Activated CD4-positive, alpha-beta T cell treated with anti-CD3 and anti-CD28 coated beads, Interleukin-2, Interleukin-6, amounts not matched to agents 100 ng/mL and 50 ng/mL, durations not matched to agents 16 hours and 8 hours (primary cell): ENCODE measurements around the gene ARRDC1.
"Not testable (repeated sequence)": the region's sequence is repeated elsewhere in the genome, so short reads cannot be mapped to it uniquely, and the experiment has no call there.

Experiments used
- DNase-seq: peaks from one replicate; pipeline ENCODE4 v3.0.0-alpha.2; 2020

ARRDC1 gene

DNA sequence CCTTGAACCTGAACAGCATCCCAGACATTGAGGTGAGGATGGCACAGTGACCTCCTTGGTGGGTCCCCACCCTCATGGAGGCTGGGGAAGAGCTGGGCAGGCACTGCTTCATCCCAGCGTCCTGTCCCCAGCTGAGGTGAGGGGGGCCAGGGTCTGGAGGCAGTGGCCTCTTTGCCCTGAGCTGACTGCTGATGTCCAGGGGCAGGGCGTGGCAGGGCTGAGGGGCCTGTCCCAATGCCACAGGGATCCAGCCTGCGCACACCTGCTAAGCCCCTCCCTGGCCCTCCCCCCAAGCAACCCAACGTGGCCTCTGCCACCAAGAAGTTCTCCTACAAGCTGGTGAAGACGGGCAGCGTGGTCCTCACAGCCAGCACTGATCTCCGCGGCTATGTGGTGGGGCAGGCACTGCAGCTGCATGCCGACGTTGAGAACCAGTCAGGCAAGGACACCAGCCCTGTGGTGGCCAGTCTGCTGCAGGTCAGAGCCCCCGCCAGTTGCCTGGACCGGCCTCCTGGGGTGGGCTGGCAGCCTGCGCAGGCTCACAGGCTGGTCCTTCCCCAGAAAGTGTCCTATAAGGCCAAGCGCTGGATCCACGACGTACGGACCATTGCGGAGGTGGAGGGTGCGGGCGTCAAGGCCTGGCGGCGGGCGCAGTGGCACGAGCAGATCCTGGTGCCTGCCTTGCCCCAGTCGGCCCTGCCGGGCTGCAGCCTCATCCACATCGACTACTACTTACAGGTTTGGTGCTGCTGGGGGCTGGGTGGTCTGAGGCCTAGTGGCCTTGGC, 8.4 kb downstream of the ARRDC1 start:
- no peak for DNase-seq

DNA sequence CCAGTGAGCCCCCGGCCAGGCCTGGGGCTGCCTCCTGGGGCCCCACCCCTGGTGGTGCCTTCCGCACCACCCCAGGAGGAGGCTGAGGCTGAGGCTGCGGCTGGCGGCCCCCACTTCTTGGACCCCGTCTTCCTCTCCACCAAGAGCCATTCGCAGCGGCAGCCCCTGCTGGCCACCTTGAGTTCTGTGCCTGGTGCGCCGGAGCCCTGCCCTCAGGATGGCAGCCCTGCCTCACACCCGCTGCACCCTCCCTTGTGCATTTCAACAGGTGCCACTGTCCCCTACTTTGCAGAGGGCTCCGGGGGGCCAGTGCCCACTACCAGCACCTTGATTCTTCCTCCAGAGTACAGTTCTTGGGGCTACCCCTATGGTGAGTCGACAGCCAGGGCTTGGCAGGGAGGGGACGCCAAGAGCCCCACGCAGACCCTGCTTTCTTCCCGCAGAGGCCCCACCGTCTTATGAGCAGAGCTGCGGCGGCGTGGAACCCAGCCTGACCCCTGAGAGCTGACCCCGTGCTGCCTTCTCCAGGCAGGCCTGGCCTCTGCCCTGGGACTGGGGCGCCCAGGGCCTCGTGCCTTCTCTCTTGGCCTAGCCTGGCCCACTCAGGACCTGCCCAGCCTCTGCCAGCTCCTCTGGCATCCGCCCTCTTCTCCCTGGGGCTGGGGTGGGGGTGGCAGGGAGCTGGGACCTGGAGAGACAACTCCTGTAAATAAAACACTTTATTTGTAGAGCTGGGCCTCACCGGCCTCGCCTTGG, 9.3 kb downstream of the ARRDC1 start:
- DNase-seq: no peak

DNA sequence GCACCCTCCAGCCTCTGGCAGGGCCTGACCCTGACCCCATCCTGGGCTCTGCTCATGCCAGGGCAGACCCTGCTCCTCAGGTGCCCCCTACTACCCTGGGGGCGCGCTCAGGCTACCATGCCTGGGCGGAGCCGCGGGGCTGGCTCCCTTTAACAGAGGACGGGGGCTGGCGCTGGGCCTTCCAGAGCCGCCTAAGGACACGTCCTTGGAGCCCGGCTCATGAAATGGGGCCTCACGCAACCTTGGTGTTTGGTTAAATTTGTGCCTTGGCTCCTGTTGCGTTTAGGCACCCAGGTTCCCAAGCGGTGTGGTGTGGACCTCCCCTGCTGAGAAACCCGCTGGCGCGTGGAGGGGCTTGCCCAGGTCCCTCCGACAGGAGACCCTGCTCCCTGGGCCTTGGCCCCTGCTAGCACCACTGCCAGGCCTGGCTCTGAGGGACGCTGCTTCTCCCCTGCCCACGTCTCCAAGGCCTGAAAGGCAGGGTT, 9.9 kb downstream of the ARRDC1 start:
- no peak for DNase-seq

DNA sequence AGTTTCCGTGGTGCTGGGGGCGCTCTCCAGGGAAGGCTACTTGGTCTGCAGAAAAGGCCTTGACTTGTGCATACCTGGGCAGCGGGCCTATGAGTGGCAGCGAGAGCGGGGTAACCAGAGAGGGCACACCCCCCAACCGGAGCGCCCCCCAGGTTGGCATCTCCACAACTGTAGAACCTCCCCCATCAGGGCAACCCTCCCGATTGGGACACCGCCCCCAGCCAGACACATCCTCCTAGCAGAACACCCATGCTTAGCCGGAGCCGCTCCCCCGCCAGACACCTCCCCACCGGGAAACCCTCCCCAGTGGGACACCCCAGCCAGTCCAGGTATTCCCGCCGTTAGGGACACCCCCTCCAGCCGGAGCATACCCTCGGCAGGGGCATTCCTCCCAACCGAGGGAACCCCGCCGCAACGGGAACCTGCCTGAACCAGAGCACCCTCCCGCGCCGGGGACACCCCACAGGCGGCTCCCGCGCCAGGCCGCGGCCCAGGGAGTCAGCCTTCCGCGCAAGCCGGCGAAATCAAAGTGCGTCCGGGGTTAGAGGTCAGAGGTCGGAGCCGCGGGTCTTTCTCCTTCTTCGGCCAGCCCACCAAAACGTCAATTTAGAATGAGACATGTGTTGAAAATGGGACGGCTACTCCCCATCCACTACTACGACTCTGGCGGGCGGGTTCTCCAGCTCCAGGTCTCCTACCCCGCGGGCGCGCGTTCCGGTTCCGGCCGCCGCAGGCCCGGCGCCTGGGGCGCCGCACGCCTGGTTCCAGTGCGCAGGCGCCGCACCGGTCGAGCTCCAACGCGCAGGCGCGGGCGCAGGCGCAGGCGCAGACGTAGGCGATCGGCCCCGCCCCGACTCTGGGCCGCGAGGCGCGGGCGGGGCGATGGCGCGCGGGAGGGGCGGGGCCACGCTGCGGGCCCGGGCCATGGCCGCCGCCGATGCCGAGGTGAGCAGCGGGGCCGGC, 12.9 kb downstream of the ARRDC1 start, which contains the start of gene EHMT1:
EHMT1 (plus strand) TSS at position 901 of the 963 bp plus-strand sequence; CDS start at position 925, 24 bp downstream.
- peak; percentile 93 for DNase-seq

DNA sequence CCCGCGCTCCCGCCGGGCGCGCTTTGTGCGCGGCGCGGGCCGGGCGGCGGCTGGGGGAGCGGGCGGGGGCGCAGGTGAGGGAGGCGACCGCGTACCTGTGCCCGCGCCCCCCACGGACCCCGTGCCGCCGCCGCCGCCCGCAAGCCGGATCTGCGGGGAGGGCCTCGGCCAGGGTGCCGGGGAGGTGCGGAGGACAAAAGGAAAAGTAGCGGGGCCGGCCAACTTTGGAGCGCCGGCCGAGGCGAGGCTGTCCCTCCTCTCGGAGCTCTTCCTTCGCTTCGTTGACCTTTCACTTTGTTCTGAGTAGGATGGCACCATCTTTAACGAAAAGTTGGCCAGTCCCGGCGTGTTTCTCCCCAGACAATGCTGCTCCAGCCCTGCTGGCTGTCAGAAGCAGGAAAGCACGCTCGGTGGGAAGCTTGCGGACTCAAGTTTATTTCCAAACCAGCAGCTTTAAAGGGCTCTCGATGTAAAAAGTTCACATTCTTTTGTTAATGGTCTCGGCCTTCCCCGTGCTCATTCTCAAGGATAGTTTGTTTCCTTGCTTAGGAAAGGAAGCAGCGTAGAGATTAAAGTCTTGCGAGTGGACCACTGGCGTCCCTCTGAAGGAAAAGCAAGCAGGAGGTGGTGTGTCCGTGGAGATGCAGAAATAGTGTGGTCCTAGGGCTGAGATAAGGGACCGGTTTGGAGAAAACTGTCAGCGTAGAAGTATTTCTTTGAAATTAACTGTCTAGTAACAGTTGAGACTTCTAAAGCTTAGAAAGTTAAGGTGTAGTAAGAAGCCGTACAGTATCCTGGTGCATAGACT, 14.0 kb downstream of the ARRDC1 start:
- DNase-seq: peak; percentile 51

DNA sequence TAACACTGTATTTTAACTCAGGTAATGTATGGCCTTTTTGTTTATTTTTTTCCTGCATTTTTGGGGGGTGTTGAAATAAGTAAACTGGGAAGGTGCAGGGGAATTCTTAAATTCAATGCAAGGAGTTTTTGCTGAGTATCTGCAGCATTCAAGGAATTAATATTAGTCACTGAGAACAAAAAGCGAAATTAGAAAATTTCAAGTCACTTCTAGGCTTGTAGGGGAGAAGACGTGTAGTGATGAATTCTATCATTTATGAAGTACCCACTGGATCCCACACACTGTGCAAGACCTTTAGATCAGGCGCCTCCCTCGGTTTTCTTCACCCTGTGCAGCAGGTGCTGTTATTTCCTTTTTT, 14.5 kb downstream of the ARRDC1 start:
- DNase-seq: no peak

DNA sequence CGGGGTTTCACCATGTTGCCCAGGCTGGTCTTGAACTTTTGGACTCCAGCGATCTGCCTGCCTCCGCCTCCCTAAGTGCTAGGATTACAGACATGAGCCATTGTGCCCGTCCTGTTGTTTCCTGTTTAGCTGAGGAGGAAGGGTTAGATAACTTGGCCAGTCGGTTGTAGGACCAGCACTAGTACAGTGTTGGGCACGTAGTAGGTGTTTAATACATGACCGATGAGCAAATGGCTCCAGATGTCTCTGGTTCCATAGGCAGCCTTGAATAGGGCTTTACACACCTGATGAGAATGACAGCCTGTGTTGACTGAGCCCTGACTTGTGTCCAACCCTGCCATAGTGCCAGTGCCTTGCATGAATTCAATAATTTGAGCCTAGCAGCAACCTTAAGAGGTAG, 15.1 kb downstream of the ARRDC1 start:
- no peak for DNase-seq

DNA sequence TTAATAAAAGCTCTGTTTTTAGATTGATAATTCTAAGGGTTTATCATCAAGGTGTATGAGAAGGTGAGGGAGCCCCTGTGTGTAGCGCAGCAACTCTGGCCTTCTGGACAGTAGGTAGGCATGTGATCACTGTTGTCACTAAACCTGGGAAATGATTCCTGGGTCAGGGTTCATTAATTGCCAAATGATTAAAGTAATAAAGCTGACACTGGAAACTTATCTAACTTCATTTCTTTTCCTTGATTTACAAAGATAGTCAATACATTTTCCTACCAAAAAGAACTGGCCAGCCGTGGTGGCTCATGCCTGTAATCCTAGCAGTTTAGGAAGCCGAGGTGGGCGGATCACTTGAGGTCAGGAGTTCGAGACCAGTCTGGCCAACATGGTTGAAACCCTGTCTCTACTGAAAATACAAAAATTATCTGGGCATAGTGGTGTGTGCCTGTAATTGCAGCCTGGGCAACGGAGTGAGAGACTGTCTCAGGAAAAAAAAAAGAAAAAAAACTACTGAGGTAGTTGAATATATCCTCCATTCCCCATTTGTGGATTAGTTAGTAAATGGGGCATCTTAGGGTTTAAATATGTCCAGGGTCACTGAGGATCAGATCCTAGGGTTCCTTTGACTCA, 15.8 kb downstream of the ARRDC1 start:
- peak; percentile 40 for DNase-seq

DNA sequence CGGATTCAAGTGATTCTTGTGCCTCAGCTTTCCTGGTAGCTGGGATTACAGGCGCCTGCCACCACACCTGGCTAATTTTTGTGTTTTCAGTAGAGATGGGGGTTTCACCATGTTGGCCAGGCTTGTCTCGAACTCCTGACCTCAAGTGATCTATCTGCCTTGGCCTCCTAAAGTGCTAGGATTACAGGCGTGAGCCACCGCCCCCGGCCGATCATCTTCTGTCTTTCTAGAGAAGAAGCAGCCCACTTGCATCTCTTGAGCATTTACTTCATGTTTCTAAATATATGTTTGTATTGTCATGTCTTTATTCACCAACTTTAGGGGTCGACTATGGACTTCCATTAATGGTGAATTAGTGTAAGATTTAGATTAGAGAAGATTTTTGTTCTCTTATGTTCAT, 16.7 kb downstream of the ARRDC1 start:
- not testable (repeated sequence) for DNase-seq

DNA sequence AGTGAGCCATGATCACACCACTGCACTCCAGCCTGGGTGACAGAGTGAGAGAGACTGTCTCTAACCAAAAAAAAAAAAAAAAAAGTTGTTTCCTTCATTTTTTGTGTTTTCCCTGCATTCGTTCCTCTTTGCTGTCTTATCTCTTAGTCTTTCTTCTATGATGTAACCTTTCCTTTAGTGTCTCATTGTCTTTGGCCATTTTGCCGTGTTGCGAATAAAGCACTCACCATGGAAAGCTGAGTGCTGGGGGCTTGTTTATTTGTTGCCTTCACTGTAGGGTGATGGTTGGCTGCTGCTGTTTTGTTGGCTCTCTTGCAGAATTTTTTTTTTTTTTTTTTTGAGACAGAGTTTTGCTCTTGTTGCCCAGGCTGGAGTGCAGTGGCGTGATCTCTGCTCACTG, 21.0 kb downstream of the ARRDC1 start:
- no peak for DNase-seq

DNA sequence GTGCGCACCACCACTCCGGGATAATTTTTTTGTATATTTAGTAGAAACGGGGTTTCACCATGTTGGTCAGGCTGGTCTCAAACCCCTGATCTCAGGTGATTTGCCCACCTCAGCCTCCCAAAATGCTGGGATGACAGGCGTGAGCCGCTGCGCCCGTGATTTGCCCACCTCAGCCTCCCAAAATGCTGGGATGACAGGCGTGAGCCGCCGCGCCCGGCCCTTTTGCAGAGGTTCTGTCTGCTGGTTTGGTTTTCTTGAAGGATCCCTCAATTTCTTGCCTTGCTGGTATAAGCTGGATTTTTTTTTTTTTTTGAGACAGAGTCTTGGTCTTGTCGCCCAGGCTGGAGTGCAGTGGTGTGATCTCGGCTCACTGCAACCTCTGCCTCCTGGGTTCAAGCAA, 21.9 kb downstream of the ARRDC1 start:
- not testable (repeated sequence) for DNase-seq

DNA sequence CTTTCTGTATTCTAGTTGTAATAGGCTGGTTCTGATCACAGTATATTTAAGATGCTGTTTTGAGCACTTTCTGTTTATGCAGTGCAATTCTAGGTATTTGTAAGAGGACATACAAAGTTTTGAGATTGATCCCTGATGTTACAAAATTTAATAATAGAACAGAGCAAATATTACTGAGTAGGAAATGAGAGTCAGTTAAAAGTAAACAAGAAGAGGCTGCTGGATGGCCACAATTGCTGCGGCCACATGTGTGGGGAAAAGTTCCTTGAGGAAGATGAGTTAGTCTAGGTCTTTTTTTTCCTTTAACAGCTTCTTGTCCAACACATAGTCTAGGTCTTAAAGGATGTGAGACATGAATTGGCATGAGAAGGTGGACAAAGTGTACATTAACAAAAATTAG, 24.6 kb downstream of the ARRDC1 start:
- no peak for DNase-seq

DNA sequence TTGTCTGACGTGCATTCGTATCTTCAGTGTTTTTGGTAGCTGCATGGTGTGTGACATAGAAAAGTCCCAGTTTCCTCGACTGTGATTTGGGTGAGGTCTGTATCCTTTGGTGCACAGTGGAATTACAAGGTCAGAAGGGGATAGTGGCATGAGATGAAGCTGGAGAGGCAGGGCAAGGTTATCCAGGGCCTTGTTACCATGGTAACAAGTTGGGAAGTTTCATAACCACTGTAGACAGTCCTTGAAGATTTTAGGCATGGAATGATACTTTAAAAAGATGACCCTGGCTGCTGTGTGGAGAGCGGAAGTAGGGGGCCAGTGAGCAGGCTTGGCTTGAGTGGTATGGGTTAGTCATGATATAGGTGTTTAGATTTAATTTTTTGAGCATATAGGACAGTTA, 25.2 kb downstream of the ARRDC1 start:
- DNase-seq: no peak

DNA sequence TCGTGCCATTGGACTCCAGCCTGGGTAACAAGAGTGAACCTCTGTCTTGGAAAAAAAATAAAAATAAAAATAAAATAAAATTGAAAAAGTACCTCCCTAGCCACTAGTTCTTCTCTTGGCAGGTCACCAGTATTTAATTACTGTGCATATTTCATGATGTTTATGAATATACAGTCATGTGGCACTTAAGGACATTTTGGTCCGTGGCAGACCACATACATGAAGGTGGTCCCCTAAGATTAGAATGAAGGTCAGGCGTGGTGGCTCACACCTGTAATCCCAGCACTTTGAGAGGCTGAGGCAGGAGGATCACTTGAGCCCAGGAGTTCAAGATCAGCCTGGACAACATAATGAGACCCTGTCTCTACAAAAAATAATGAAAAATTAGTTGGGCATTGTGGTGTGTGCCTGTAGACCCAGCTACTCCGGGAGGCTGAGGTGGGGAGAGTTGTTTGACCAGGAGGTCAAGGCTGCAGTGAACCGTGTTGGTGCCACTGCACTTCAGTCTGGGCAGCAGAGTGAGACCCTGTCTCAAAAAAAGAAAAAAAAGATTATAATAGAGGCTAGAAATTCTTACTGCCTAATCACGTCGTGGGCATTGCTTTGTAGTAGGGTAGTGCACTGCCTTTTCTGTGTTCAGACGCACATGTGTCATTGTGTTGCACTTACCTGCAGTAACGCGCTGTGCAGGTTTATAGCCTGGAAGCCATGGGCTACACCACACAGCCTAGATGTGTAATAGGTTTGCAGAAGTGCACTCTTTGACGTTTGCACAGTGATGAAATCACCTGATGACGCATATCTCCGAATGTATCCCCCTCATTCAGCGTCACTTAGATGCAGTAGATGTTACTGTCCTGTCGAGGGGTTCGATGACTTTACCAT, 26.1 kb downstream of the ARRDC1 start:
- no peak for DNase-seq

DNA sequence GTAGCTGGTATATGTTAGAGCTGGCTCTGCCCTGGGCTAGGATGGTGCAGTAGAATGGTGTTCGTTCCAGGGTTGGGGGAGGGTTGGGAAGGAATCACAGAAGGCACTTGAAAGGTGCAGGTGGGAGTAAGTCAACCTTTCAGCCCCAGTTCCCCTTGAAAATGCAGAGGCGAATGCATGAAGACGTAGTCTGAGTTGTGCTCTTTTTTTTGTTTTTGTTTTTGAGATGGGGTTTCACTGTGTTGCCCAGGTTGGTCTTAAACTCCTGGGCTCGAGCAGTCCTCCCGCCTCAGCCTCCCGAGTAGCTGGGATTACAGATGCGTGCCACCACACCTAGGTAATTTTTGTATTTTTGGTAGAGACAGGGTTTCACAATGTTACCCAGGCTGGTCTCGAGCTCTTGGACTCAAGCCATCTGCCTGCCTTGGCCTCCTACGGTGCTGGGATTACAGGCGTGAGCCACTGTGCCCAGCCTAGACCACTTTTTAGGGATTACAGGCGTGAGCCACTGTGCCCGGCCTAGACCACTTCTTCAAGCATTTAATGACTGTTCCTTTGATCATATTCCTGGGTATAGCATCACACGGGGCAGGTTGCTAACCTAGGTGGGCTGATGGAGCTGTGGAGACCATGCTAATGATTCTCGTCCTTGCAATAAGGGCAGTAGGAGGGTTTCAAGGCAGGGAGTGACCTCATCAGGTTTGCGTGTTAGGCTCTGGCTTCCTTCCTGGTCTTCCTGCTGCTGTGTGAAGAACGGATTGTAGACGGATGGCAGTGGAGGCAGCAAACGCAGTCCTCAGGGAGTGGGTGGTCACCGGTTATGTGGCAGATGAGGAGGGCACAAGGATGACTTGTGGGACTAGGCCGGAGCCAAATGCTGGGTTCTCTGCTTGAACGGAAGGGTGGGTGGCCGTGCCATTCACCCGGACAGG, 27.0 kb downstream of the ARRDC1 start:
- DNase-seq: no peak

DNA sequence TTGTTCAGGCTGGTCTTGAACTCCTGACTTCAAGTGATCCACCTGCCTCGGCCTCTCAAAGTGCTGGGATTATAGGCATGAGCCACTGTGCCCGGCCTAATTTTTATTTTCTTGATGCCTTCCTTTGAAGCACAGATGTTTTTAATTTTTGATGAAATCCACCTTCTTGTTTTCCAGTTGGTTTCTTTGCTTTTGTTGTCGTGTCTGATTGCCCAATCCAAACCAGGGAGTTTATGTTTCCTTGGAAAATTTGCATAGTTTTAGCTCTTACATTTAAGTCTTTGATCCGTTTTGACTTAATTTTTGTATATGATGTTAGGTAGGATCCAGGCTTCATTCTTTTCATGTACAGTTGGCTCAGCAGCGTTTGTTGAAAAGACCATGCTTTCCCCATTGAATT, 28.5 kb downstream of the ARRDC1 start:
- DNase-seq: no peak

DNA sequence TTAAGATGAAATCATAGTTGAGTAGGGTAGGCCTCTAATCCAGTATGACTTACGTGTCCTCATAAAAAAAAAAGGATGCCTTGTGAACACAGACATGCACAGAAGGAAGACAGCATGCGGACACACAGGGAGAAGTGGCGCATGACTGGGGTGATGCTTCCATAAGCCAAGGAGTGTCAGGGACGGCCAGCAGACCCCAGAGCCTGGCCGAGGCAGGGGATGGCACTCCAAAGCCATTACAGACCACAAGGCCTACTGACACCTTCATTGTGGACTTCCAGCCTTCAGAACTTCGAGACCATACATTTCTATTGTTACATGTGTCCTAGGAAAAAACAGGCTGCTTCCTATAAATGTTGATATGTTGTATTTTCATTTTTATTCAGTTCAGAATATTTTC, 33.2 kb downstream of the ARRDC1 start:
- DNase-seq: no peak

DNA sequence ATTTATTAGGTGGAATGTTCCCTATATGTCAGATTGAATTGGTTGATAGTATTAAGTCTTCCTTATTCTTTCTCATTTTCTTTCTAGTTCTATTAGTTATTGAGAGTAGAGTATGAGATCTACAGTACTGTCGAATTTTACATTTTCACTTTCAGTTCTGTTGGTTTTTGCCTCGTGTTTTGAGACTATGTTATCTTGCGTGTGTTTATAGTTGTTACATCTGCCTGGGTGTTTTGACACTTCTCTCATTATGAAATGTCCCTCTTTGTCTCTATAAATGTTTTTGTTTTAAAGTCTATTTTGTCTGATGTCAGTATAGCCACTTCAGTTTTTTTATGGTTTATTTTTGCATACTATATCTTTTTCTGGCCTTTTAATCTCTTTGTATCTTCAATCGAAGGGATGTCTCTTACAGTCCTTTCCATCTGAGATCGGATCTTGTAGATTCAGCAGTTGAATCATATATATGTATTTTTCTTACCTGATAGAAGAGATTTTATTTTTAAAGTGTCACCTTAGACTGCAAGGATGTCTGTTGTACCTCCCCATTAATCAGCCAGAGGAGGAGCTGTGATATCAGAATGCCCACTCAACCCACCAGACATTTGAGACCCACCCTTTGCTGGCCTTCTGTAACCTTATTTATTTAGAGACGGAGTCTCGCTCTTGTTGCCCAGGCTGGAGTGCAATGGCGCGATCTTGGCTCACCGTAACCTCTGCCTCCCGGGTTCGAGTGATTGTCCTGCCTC, 34.0 kb downstream of the ARRDC1 start:
- DNase-seq: peak; percentile 44

DNA sequence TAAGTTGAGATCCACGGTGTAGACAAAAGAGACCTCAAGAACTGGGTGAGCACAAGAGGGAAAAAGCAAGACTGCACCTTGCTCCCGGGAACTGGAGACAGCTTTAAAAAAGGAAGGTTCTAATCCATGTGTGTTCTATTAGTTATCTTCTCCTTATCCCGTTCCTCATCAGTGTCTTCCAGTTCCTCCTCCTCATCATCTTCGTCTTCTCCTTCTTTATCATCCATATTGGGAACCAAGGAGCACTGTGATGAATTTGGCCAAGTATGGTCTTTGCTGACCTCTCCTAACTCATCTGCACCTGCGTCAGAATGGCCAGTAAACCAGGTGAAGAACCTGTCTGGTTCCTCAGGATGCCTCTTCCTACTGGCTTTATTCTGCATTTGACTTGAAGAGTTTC, 35.4 kb downstream of the ARRDC1 start:
- no peak for DNase-seq
